Ramos (cell line): ENCODE measurements around the gene MORN5.

Experiments used
- in situ Hi-C: fragments of 300-500 bp; cut with MboI; formaldehyde crosslinking; loops from one replicate; pipeline ENCODE4 v1.14.3; 2022; ENCODE audit warnings: low sequenced_read_pairs; ENCODE audit not compliant: unreplicated experiment

MORN5 gene

GRCh38 chr9:122159026-122159924 lies at the start of gene MORN5, which contains the start of gene NDUFA8:
Gene MORN5, plus strand, starts transcription at chr9:122159908. Its CDS starts 65 bp downstream, at chr9:122159973.
Gene NDUFA8, minus strand, starts transcription at chr9:122159779. Its CDS starts 102 bp downstream, at chr9:122159677.
- in situ Hi-C loops = no loop called here

GRCh38 chr9:122110100-122110833 lies 49.4 kb upstream of the MORN5 start:
- in situ Hi-C loops = loop anchor here (25.0 kb wide), 1 partner anchor 702 kb away; the partner anchor contains the start of gene OR1K1

GRCh38 chr9:122111413-122112085 lies 48.2 kb upstream of the MORN5 start:
- in situ Hi-C loops = loop anchor here (25.0 kb wide), 1 partner anchor 701 kb away; the partner anchor contains the start of gene OR1K1

GRCh38 chr9:122112238-122112637 lies 47.5 kb upstream of the MORN5 start:
- in situ Hi-C loops = loop anchor here (25.0 kb wide), 1 partner anchor 700 kb away; the partner anchor contains the start of gene OR1K1

- in situ Hi-C loops = loop anchor here (25.0 kb wide), 1 partner anchor 699 kb away; the partner anchor contains the start of gene OR1K1
Observed at GRCh38 chr9:122113574-122113973, 46.1 kb upstream of the MORN5 start.

- in situ Hi-C loops = loop anchor here (25.0 kb wide), 1 partner anchor 697 kb away; the partner anchor contains the start of gene OR1K1
Observed at GRCh38 chr9:122115176-122116035, 44.3 kb upstream of the MORN5 start.

GRCh38 chr9:122116040-122116439 lies 43.7 kb upstream of the MORN5 start:
- in situ Hi-C loops = loop anchor here (25.0 kb wide), 1 partner anchor 696 kb away; the partner anchor contains the start of gene OR1K1

- in situ Hi-C loops = loop anchor here (25.0 kb wide), 1 partner anchor 696 kb away; the partner anchor contains the start of gene OR1K1
Observed at GRCh38 chr9:122116448-122117173, 43.1 kb upstream of the MORN5 start.

GRCh38 chr9:122117241-122117640 lies 42.5 kb upstream of the MORN5 start:
- in situ Hi-C loops = loop anchor here (25.0 kb wide), 1 partner anchor 695 kb away; the partner anchor contains the start of gene OR1K1

- in situ Hi-C loops = loop anchor here (25.0 kb wide), 1 partner anchor 694 kb away; the partner anchor contains the start of gene OR1K1
Observed at GRCh38 chr9:122118343-122119165, 41.2 kb upstream of the MORN5 start.

- in situ Hi-C loops = loop anchor here (25.0 kb wide), 1 partner anchor 693 kb away; the partner anchor contains the start of gene OR1K1
Observed at GRCh38 chr9:122119166-122119521, 40.6 kb upstream of the MORN5 start.

- in situ Hi-C loops = loop anchor here (5.0 to 25.0 kb wide), 2 partner anchors 228 to 693 kb away; partner anchors contain the start of gene OR1K1
Observed at GRCh38 chr9:122119721-122120120, 40.0 kb upstream of the MORN5 start.

- in situ Hi-C loops = loop anchor here (5.0 to 25.0 kb wide), 2 partner anchors 227 to 692 kb away; partner anchors contain the start of gene OR1K1
Observed at GRCh38 chr9:122120316-122121071, 39.2 kb upstream of the MORN5 start.

GRCh38 chr9:122121391-122121790 lies 38.3 kb upstream of the MORN5 start:
- in situ Hi-C loops = loop anchor here (5.0 to 25.0 kb wide), 2 partner anchors 226 to 691 kb away; partner anchors contain the start of gene OR1K1

- in situ Hi-C loops = loop anchor here (5.0 to 25.0 kb wide), 2 partner anchors 225 to 690 kb away; partner anchors contain the start of gene OR1K1
Observed at GRCh38 chr9:122121931-122122330, 37.8 kb upstream of the MORN5 start.

GRCh38 chr9:122122468-122122867 lies 37.2 kb upstream of the MORN5 start:
- in situ Hi-C loops = loop anchor here (5.0 to 25.0 kb wide), 2 partner anchors 225 to 690 kb away; partner anchors contain the start of gene OR1K1
